GM18508 (cell line): Measurements from ENCODE around the gene EXOSC5.
A peak's percentile ranks its signal among the peaks of the same experiment; 100 is the strongest.
"Not testable (repeated sequence)": the region's sequence is repeated elsewhere in the genome, so short reads cannot be mapped to it uniquely, and the experiment has no call there.

ENCODE experiments used
- ATAC-seq: cut with Tn5 transposase; IDR thresholded peaks from one replicate; pipeline ENCODE4 v1.9.1; 2021; ENCODE audit warnings: moderate number of reproducible peaks; ENCODE audit not compliant: insufficient read depth, unreplicated experiment

EXOSC5 gene

DNA sequence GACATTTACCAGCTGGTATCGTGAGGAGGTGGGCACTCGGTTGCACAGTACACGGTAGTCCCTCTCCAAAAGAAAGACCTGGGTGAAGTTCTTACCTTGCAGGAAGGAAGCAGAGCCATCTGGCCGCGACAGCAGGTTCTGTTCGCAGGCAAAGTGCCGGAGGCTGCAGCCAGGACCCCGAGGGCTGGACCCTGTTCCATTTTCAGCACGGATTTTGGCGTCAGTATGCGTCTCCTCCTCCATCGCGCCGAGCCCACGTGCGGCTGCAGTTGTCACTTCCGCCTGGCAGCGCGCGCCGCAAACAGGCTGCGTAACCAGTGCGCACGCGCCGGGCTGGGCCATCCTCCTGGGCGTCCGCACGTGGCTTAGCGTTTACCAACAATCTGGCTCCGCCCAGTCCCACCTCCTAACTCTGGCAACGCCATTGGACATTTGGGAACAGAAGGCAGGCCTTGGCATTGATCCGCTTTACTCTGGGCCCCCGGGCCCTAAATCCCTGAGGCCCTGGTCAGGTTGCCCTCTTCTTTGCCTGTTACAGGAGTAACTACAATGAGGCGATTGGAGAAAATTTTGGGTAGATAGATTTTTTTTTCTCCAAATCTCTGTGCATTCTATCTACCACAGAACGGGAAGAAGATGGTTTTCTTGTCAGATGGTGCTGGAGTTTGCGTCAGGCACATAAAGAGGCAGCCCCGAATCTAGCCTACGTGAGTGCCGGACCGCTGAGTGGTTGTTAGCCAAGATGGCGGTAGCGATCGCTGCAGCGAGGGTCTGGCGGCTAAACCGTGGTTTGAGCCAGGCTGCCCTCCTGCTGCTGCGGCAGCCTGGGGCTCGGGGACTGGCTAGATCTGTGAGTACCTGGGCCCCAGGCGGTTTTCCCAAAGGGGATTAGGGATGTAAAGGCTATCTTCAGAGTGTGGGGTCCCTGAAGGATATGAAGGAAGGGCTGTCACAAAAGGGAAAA, at the start of gene EXOSC5, which contains the start of gene BCKDHA:
Gene EXOSC5 (minus strand): TSS at position 274 of the 964 bp plus-strand sequence. CDS start 31 bp downstream, at position 243.
Gene BCKDHA (plus strand): TSS at position 733 of the 964 bp plus-strand sequence. CDS start 10 bp downstream, at position 743.
- peak; percentile 48 for ATAC-seq

DNA sequence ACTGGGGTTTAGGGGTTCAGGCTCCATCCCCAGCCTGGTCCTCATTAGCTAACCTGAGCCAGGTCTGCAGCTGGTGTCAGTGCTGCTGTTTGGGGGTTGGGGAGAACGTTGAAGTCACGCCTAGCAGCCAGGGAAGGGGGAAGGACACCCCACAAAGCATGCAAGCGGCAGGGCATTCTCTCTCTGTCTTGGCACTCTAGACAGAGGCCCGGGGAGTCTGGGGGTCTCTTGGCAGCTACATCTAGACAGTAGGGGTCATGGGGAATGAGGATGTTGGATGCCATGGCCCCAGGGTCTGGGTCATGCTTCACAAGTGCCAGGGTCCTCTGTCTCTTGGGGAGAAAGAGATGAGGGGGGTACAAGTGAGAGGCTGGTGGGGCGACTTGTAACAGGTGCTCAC, 48.4 kb upstream of the EXOSC5 start:
- no peak for ATAC-seq

DNA sequence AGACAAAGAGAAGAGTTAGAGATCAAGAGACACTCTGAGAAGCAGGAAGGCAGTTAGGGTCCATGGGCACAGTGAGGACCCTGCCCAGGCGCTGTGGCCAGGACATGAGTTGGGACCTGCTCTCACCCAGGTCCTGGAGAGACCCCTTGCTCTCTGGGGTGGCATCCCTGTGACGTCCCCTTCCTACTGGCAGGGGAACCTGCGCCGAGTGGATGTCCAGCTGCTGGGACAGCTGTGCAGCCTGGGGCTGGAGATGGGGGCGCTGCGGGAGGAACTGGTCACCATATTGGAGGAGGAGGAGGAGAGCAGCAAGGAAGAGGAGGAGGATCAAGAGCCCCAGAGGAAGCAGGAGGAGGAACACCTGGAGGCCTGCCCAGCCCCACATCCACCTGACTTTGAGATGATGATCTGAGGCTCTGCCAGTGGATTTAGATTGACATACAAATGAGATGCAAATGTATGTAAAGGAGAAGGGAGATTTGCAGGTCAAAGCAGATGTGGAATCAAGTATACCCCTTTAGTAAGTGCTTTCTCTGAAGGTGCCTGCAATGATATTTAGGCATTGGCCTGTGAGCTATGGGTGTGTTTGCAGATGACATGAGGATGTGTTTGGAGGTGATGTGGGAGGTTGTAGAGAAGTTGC, 46.8 kb upstream of the EXOSC5 start:
- ATAC-seq, result no peak

DNA sequence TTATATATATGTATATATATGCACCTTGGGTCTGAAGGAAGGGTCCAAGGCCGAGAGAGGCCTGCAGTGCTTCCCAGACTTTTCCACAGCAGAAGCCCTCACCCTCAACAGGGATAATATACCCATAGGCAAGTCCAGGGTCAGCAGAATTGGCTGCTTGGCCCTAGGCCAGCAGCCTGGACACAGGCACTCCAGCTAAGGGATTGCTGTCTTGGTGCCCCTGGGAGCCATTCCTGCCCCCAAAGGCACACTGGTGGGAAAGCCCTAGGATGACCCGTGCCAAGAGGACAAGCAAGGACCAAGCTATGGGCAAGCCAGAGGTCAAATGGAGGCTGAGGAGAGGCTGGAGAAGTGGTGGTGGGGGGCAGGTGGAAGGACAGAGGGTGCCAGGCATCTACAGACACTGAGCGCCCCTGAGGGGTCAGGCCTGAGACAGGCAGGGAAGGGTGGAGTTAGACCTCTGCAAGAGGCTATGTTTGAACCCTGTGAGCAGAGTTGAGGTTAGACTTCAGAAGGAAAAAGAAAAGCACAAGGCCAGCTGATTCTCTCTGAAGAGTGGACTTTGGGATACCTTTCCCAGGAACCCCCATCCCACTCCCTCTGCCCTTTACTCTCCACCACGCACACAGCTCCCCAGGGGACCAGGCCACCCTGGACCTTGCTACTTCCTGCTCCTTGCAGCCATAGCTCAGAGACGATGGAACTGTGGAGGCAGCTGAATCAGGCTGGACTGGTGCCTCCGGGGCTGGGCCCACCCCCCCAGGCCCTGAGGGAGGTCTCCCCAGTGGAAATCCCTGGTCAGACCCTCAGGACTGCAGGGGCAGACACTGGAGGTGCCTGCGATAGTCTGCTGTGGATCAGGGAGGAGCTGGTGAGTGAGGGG, 45.6 kb upstream of the EXOSC5 start, which contains the start of gene ERICH4:
Gene ERICH4 (plus strand): TSS at position 684 of the 883 bp plus-strand sequence. CDS start 14 bp downstream, at position 698.
- ATAC-seq, result no peak

DNA sequence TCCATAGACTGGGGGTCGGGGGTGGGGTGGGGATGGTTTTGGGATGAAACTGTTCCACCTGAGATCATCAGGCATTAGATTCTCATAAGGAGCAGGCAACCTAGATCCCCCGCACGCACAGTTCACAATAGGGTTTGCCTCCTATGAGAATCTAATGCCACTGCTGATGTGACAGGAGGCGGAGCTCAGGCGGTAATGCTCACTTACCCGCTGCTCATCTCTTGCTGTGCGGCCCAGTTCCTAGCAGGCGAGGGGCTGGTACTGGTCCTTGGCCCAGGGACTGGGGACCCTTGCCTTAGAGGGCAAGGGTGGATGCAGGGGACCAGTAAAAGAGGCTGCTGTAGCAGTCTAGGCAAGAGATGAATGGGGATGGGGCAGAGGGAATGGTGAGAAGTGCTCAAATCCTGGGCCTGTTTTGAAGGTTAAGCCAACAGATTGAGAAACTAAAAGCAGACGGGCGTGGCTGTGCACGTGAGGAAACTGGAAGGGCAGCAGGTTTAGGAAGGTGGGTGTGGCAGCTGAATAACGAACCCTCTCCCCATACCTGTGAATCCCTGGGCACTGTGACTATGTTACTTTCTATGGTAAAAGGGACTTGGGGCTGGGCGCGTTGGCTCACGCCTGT, 44.3 kb upstream of the EXOSC5 start:
- ATAC-seq, result no peak

DNA sequence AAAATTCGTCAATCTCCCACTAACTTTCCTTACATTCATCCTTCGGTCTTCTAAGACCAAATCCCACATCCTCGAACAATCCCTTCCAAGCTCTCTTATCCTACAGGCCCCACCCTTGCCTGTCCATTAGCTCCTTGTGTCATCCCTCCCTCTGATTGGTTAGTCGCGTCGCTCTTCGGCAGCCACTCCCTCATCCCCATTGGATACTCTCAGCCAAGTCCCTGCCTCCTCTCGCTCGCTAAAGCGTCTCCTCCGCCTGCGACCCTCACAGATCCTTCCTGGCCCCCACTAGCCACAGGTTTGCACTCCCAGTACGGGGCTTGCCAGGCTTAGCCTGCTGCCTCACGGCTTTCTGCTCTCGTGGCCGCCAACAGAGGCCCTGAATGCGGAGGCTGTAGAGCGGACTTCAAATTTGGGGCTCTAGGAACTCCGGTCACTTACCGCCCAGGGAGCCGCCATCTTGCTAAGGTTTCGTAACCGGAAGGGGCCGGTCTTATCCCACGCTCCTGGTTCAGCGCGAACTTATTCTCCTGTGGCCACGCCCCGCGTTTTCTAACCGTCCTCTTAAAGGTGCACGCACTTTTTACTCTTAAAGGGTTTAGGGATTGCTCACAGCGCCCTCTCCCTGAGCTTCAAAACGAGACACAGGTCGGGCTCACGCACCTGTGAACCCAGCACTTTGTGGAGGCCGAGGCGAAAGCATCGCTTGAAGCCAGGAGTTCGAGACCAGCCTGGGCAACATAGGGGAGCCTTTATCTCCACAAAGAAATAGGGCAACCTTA, 42.5 kb upstream of the EXOSC5 start, which contains the start of gene DMAC2:
Gene DMAC2 (minus strand): TSS at position 472 of the 782 bp plus-strand sequence. CDS start 13 bp downstream, at position 459.
- ATAC-seq, result peak; percentile 64

DNA sequence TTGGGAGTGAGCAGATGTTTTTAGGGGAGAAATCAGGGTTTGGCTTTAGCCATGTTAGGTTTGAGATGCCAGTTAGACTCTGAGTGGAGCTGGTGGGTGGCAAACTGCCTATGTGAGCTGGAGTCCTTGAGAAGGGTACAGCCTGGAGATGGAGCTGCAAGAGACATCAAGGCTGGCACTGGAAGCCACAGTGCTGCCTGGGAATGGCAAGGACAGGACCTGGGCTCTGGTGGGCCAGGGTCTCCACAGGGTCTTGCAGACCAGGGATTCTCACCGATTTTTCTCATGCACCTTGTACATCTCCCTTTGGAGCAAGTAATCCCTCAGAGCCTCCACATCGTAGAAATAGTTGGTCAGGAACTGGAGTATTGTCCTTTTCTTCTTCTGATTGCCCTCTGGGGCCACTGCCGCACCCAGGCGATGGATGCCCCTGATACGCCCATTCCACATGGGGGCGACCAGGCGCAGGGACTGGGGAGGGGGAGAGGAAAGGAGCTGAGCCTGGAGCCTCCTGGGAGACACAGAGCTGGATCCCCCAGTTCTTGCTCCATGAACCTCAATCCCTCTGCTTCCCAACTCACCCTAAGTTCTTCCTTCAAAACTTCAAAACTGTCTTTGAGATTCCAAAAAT, 40.9 kb upstream of the EXOSC5 start:
- ATAC-seq, result no peak

DNA sequence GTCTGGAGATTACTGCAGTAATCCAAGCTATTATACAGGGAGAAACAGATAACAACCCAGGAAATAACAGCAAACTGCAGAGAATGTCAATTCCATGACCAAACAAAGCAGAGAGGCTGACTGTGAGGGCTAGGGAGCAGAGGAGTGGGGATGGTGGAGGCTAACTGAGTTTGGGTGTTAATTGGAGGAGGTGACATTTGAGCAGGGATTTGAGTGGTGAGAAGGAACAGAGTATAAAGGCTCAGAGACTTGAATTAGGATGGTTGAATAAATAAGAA, 39.5 kb upstream of the EXOSC5 start:
- no peak for ATAC-seq

DNA sequence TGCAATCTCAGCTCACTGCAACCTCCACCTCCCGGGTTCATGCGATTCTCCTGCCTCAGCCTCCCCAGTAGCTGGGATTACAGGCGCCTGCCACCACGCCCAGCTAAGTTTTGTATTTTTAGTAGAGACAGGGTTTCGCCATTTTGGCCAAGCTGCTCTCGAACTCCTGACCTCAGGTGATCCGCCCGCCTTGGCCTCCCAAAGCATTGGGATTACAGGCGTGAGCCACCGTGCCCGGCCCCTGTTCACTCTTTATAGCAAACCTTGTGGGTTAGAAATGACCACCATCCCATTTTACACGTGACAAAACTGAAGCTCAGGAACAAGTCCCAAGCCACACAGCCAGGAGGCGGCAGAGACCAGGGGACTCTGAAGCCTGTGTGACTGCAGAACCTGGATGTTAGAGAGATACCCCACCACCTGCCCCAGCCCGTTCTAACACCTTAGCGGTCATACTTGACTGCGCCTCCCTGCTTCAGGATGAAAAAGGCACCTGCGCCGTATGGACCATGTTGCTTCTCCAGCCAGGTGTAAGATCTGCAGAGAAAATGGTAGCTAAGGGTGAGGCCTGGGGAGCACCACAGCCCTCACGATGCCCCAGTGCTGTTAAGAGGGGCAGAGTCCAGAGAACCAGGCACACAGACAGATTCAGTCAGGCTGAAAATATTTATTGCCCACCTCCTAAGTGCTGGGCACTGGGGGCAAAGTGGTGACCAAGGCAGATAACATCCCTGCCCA, 38.9 kb upstream of the EXOSC5 start:
- ATAC-seq, result no peak

DNA sequence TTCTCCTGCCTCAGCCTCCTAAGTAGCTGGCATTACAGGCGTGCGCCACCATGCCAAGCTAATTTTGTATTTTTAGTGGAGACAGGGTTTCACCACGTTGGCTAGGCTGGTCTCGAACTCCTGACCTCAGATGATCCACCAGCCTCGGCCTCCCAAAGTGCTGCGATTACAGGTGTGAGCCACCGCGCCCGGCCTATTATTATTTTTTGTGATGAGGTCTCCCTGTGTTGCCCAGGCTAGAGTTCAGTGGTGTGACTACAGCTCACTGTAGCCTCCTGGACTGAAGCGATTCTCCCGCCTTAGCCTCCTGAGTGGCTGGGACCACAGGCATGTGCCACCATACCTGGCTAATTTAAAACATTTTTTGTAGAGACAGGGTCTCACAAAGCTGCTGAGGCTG, 38.2 kb upstream of the EXOSC5 start:
- not testable (repeated sequence) for ATAC-seq

DNA sequence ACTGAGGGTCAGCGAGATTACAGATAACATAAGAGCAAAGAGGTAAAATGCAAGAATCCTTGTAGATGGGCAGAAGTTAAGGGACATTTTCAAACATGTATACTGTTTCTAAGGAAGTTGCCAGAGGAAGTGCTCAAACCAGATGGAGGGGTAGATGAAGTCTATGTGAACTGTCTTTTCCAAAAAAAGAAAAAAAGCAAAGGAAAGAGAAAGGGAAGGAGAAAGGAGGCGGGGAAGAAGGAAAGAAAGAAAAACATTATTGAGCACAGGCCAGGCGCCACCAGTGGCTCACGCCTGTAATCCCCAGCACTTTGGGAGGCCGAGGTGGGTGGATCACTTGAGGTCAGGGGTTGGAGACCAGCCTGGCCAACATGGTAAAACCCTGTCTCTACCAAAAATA, 37.3 kb upstream of the EXOSC5 start:
- ATAC-seq, result no peak

DNA sequence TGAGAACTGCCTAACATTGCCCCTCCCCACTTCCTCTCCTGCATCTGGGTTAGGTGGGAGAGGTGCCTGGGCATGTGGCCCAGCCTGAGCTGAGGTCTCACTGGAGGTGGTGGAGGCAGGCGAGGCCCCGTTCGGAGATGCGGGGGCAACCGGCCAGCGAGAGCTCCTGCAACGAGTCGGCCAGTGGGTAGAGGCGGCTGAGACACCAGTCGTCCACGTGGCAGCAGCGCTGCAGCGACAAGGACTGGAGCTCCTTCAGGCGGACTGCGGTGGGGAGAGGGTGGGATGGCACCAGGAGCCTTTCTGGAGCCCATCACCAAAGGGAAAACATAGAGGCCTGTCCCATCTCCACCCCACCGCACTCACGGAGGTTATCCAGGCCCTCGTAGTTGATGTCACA, 36.0 kb upstream of the EXOSC5 start:
- no peak for ATAC-seq

DNA sequence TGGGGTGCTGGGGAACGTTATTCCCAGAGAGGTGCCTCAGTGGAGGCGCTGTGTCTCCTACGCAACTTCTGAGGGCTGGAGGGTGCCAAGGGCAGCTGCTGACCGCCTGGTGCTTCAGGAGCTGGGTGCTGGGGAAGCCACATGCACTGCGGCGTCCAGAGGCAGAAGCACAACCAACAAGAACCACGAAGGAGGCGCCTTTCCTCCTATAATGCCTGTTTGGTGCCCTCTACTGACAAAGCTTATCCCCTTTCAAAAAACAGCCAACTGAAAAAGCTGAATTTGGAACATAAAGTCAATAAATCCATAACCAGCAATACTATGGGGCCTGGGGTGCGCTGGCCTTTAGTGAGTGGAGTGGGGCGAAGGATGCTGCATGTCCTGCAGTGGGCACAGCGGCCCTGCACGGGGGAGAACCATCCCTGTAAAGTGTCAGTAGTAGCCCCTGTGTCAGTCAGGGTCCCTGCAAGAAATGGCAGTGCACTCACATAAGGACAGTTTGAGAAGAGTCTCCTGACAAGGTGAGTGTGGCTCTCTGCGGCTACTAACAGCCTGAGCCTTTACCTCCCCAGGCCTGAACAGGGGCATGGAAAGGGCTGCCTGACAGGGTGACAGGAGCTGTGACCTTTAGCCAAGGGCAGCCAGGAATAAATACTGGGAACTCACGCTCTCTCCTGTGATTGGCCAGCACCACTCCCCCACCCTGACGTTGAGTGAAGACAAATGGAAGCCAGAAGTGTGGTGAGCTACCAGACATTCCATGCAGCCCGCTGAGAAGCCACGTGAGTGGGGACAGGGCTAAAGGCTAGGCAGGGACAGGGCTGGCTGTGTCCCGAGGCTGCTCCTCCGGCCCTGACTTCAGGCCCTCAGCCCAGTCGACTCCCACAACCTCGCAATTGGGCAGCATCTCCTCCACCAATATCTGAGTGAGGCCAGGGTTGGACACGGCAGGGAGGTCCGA, 34.5 kb upstream of the EXOSC5 start:
- ATAC-seq, result no peak

DNA sequence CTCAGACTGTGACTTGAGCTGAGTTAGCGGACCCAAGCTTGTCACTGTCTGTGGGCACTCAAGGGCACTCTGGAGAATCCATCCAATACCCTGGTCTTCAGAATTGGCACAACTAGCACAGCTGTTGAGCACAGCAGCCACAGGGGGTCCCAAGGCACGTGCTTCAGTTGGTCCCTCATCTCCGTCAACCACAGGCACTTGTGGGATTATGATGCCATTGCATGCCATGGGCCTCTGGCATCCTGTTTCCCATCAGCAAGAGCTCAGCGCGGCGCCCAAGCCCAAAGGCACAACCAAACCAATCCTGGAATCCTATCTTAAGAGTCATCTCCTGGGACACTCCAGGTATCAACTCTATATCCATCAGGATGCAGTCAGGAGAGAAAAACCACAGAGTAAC, 33.8 kb upstream of the EXOSC5 start:
- ATAC-seq, result no peak

DNA sequence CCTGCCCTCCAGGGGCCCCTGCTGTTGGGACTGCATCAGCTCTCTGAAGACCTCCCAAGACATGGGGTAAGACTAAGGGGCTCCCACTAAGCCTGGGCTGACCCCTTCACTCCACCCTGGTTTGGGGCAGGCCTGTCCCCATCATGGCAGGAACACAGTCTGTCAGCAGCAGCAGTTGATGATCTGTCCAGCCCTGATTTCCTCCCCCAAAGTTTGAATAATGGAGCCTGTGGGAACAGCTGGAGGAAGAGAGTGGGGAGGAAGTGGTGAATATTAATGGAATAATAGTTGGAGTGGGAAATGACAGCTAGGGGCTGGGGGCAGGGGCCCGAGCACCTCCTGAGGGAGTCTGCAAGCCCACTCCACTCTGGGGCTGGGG, 31.3 kb upstream of the EXOSC5 start:
- ATAC-seq, result no peak

DNA sequence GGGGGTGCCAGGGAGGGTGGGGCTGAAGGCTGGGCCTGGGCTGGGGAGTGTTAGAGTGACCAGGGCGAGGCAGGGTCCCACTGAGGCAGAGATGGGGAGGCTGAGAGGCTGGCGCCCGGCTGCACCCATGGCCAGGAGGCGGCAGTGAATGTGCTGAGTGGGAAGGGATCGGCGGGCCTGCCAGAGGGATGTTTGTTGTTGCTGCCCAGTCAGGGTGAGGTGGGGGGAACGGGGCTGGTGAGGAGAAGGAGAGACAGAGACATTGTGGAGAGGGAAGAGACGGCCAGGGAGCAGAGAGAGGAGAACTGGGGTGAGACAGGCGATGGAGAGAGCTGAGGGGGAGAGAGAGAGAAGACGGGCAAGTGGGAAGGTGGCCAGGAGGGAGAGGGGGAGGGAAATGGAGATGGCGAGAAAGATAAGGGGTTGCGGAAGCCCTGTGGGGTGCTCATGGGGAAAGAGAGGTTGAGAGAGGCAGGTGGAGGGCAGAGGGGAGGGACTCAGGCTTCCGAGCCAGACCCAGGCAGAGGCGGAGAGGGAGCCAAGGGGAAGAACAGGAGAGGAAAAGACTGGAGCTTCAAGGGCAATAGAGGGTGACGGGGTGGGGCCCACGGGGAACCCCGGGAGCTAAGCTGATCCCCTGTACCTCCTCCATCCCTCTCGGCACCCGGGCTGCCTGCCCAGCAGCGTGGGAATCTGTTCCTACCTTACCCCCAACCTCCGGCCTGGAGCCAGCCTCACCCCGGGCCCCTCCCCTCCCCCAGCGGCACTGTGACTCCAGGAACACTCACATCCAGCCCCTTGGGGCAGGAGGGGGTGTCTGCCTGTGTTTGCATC, 30.7 kb upstream of the EXOSC5 start:
- no peak for ATAC-seq
